Activated CD8-positive, alpha-beta memory T cell treated with anti-CD3 and anti-CD28 coated beads, Interleukin-2, amount 50 U/mL, for 4 hours (primary cell): ENCODE measurements around the gene ARHGAP19.
"Not testable (repeated sequence)": the region's sequence is repeated elsewhere in the genome, so short reads cannot be mapped to it uniquely, and the experiment has no call there.

ENCODE experiments used
- DNase-seq: peaks from one replicate; pipeline ENCODE4 v3.0.0-alpha.2; 2020

ARHGAP19 gene

DNA sequence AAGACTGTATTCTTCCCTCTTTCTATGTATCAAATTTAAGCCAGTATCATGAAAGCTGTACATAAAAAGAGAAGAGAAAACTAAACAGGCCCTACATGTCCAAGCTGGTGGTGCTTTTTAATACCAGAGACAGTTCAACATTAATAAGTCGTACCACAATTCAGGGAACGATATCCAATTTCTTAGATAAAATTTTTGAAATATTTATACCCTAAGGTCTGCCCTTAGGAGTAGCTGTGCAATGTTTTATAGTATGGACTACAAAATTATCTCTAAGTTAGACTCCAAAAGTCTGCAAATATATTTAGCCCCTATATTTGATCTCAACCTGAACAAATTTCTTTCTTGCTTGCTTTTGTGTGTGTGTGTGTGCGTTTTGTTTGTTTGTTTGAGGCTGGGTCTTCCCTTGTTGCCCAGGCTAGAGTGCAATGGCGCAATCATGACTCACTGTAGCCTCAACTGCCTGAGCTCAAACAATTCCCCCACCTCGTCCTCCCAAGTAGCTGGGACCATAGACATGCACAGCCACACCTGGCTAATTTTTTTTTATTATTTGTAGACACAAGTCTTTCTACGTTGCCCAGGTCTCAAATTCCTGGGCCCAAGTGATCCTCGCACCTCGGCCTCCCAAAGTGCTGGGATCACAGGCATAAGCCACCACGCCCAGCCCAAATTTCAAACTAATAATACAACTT lies 13.2 kb downstream of the ARHGAP19 start:
- no peak for DNase-seq

DNA sequence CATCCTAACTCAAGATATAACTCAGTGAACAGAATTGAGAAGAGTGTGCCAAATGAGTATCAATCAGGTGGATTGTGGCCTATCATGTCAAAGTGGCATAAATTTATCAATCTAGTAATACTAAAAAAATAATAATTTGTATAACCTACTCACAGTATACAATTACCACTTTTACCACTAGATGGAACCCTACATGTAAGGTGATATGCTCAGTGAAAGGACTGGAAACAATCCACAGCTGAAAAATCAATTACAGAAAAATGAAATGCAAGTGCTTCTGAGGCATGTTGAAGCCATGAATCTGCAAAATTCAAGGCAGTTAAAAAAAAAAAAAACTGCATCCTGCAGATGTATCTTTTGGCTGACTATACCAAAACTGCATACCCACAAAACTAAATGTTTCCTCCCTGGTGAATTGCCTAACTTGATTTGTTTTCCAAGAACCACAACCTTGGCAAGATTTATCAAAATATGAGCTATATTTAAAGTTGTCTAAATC lies 13.9 kb downstream of the ARHGAP19 start:
- DNase-seq, result no peak

DNA sequence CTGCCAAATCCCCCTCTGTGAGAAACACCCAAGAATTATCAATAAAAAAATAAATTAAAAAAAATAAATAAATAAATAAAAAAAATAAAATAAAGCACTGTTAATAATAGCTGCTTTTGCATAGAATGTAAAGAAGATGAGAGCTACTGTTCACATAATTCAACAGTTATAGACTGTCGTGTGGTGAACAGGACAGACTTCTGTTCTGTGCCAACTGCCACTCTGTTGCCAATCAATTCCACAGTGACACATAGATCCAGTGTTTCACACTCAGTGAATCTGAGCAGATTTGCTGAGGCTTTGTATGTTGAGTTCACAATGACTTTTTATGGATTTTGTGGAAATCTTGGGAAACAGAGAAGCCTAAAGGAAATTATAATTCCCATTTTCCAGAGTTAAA lies 14.9 kb downstream of the ARHGAP19 start:
- no peak for DNase-seq

DNA sequence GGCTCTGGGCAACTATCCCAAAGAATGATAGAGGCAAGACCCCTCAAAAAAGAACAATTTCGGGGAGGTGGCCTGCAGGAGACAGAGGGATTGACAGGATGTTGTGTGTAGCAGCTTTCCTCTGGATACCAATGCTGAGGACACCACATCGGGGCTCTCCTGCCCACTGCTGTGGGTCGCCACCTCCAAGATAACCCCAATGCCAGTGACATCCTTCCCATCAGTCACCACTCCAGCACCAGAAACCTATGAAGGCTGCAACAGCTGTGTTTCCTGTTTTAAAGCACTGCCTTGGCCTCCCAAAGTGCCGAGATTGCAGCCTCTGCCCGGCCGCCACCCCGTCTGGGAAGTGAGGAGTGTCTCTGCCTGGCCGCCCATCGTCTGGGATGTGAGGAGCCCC lies 17.6 kb downstream of the ARHGAP19 start:
- DNase-seq, result no peak

DNA sequence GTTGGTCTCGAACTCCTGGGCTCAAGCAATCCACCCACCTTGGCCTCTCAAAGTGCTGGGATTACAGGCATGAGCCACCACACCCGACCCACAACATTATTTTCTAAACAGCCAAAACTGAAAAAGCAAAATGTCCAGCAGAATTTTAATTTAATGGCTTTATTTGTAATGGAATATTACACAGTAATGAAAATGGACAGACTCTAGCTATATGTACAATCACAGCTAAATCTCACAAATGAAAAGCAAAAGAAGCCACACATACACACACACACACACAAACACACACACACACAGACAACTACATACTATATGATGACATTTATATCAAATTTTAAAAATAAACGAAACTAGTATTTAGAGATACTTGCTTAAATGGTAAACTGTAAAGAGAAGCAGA lies 18.7 kb downstream of the ARHGAP19 start:
- DNase-seq, result no peak

DNA sequence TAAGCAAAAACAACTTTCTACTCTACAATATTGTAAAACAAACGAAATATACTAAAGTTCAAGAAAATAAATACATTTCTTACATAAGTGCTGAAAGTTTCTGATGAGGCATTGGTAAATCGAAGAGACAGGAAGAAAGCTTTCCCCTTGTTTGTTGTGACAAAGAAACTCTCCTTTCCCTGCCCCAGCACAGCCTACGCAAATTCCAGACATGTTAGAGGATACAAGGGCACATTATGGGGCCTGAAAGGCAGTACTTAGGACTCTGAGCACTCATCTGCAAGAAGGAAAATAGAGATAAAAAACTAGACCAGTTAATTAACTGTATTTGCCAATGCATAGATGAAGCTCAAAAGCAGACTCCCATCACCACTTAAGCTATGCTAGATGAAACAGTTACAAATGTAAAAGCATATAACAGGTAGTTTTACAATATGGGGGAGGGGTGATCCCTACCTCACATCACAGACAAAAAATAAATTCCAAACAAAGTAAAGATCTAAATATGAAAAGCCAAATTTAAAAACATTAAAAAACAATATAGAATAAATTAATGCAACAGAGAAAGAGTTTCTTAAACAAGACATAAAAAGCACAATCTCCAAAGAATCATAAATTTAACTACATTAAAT lies 21.8 kb downstream of the ARHGAP19 start:
- DNase-seq, result no peak

DNA sequence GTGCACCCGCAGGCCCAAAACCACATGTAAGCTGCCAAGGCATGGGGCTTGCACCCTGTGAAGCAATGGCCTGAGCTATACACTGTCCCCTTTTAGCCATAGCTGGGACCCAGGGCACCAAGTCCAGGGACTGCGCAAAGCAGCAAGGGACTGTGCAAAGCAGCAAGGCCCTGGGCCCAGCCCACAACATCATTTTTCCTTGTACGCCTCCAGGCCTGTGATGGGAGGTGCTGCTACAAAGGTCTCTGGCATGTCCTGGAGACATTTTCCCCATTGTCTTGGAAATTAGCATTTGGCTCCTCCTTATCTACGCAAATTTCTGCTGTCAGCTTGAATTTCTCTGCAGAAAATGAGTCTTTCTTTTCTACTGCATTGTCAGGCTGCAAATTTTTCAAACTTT lies 24.8 kb downstream of the ARHGAP19 start:
- no peak for DNase-seq

DNA sequence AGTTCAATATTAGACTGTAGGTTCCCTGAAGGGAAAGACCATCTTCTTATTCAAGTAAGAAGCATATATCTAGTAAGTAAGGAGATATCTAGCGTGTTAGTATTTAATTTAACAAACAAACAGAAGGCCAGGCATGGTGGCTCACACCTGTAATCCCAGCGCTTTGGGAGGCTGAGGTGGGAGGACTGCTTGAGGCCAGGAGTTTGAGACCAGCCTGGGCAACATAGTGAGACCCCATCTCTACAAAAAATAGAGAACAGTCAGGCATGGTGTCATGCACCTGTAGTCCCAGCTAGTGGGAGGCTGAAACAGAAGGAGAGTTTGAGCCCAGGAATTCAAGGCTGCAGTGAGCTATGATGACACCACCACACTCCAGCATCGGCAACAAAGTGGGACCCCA lies 27.3 kb downstream of the ARHGAP19 start:
- DNase-seq, result not testable (repeated sequence)

DNA sequence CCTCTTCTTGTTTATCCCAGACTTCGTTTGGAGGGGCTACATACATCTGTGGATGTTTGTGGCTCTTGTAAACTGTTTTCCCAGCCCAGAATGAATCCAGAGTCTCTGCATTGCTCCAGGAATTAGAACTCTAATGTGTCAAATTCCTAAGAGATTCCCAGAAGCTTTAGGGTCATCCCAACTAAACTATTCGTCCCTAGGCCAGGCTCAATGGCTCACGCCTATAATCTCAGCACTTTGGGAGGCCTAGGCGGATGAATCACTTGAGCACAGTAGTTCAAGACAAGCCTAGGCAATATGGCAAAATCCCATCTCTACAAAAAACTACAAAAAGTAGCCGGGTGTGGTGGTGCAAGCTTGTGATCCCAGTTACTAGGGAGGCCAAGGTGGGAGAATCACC lies 28.5 kb downstream of the ARHGAP19 start:
- no peak for DNase-seq

DNA sequence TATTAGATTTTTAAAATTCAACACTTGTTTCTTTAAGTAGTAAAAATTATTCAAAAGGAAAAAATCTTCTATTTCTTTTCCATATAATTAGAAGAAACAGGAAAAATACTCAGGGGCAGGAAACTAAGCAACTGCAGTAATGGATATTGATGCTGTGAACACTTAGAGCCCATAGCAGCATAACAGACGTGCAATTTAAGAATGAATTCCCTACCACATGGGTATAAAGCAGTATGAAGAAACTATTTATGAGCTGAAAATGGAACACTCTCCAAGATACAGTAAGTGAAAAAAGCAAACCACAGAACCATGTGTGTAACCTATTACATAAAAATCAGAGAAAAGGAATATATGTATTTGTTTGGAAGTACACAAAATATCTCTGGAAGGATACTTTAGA lies 30.8 kb downstream of the ARHGAP19 start:
- DNase-seq, result no peak

DNA sequence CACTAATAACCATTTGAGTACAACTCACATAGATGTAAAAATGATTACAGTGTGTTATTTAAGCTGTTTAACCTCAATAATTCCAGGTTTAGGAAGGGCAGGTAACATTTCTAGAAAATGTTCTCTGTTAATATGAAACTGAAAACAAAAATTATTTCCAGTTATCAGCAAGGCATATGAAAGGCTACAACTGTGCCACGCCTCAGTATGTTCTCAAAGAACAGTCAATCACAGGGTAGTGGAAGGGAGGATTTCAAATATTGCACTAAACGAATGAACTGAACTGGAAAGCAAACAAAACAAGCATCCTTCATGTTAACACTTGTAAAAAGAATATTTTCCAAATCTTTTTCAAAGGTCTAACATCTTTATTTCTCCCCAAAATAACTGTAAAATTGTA lies 31.3 kb downstream of the ARHGAP19 start:
- no peak for DNase-seq

DNA sequence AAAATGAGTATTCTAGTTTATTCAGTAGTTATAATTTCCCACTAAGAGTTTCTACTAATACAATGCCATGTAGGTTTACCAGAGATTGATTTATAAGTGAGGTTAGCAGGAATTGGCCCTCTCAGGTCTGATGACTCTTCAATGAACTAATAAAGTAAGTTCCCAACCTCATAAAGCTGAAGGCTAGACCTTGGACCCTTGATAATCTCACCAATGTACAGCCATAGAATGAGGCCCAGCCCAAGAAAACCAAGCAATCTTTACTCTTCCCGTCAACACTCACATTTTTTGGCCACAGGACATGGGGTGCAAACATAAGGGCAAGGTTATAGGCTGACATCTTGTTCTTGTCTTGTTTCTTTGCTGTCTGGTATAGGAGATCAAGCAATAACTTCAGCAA lies 33.3 kb downstream of the ARHGAP19 start:
- no peak for DNase-seq

DNA sequence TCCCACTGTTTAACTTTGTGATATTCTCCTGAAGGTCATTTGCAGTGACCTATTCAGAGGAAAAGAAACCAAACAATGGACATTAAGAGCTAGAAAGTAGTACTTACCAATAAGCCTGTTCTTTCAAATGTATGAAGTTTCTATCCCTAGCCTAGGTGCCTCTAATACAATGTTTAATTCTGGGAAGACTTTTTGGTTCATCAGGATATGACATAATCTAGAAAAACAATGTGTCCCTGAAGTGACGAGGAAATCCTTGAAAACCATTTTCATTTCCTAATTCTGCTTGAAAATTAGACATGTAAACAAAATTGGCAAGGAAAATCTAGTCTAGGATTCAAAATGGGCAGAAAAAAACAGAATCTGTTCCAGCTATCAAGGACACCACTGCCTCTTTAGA lies 36.1 kb downstream of the ARHGAP19 start:
- DNase-seq, result no peak

DNA sequence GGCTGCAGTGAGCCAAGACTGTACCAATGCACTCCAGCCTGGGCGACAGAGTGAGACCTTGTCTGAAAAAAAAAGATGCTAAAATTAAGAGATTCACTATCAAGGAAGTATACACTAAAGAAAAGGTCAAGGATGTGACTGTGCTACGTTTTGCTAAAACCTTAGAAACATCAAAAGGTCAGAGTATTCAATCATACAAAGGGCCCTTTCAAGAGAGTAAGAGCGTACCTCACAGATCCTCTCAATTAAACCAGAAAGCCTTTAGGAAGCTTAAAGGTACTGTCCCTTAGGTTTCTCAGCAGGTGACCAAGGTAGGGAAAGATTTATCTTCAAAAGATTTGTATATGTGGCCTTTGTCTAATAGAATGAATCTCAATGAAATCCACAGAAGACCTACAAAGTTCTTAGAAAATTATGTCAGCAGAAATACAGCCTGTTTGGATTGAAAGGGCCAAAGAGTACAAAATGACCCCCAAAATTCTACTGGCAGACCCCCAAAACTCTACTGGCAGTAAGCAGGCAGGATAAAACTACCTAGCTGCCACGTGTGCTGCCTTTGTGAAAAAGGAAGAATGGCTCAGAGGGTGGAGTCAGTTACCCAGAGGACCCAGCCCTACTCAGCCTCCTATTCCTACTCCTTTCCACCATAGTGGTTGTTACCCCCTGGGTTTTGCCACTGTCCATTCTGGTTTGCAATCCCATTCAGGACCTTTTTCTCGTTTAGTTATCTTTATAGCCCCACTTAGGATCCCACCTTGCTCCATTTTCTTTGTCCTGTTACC lies 36.7 kb downstream of the ARHGAP19 start:
- no peak for DNase-seq

DNA sequence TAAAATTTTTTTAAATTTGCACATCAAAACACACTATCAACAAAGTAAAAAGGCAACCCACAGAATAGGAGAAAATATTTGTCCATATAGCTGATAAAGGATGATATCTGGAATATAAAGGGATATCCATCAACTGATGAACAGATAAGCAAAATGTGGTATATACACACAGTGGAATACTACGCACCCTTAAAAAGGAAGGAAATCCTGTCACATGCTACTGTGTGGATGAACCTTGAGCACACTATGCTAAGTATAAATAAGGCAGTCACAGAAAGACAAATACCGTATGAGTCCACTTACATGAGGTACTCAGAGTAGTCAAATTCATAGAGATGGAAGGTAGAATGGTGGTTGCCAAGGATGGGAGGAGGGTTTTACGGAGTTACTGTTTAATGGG lies 37.7 kb downstream of the ARHGAP19 start:
- no peak for DNase-seq

DNA sequence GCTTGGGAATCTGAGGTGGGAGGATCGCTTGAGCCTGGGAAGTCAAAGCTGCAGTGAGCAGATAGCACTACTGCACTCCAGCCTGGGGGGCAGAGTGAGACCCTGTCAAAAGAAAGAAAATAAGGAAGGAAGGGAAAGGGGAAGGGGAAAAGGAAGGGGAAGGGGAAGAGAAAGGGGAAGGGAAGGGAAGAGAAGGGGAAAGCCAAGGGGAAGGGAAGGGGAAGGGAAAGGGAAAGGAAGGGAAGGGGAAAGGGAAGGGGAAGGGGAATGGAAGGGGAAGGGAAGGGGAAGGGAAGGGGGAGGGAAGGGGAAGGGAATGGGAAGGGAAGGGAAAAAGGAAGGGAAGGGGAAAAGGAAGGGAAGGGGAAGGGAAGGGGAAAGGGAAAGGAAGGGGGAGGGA lies 41.5 kb downstream of the ARHGAP19 start:
- DNase-seq, result no peak

DNA sequence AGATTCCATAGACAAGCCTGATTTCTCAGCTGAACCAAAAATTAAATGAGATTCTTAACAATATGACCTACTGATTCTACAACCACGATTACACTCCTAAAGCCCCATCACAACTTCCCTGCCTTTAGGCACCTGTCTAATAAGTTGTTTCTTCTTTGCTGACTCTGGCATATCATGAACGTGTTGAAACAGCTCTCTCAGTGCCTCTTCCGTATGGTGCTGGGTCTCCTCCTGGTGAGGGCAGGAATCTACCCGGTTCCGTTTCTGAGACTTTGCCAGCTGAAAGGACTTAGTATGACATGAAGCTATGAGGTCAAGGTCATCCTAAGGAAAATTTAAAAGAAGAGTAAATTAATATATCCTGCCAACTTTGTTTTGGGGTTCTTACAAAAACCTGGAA lies 48.6 kb downstream of the ARHGAP19 start:
- no peak for DNase-seq

DNA sequence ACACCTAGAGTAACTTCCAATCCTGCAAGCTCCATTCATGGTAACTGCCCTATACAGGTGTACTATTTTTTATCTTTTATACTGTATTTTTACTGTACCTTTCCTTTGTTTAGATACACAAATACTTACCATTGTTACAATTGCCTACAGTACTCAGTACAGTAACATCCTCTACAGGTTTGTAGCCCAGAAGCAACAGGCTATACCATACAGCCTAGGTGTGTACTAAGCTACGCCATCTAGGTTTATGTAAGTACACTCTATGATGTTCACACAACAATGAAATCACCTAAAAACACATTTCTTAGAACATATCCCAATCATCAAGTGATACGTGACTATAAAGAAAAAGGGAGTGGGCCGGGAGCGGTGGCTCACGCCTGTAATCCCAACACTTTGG lies 53.6 kb downstream of the ARHGAP19 start:
- no peak for DNase-seq

DNA sequence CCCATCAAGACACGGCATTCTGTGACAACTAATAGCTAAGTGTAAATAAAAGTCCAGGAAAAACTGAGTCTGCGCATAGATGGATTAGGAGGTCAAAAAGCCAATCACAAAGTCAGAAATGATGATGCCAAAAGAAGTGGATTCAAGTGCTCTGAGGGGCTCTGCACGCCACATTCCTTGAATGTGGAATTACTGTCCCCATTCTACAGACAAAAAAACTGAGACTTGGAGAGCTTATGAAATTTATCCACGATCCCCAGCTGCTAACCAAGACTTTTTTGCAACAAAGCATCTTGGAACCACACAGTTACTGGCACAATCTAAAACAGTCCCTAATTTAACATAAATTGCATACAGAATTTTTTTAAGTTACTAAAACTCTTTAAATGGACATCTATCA lies 57.1 kb downstream of the ARHGAP19 start:
- no peak for DNase-seq

DNA sequence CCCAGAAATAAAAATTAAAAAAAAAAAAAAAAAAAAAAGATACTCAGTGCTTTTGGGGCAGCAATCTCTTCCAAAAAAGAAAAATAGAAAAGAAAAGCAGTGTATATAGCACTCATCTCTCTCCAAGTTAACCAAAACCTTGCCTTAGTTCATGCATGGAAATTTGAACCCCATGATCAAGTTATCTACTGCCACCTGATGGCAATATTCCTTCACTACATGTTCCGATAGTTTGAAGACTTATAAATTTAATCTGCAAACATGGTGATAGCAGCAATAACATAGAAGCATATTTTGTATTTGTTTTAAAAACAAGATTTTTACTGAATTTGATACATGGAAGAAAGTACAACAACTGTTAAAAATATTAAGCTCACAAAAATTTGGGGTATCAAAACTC lies 58.0 kb downstream of the ARHGAP19 start:
- DNase-seq, result no peak

DNA sequence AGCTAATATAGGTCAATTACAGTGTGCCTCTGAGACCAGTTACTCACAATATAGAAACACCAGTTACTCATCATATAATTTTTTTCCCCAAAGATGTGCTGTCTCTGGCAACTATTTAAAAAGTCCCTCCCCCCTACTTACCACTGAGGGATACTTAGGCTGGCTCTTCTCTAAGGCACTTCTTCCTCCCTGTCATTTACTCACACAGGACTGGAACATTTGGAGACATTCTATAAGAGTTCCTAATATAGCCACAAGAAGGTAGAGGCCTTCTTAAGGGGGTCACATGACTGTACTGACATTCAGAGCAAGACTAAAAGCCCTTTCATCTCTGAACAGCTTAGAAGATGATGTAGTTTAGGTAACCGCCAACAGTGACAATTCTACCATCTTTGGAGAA lies 62.3 kb downstream of the ARHGAP19 start:
- DNase-seq, result no peak

DNA sequence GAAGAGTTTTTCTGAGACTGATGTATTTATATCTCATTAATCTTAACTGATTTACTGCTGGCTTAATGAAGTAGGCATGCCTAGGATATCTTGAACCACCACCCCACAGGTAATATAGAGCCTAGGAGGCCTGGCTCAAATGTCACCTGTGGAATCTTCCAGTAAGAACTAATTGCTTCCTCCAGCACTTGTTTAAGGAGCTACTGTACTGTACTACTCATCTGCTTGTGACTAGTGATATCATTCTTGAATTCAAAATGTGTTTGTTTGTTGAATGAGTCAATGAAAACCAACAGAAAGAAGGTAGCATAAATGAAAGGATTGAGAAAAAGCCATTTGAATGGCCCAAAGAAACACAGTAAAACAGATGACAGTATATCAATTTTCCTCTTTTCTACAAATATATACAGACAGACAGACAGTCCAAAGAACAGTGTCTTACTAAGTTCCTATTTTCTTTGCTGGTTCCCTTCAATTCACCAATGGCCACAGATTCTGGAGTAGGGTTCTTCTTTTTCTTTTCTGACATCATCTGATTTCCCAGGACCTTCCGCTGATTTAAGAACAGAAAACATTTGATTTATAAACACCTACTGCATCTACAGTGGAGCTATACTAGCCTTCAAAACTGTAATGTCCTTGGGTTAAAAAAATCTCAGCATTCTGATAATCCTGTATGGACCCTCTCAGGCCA lies 63.0 kb downstream of the ARHGAP19 start:
- DNase-seq, result no peak

DNA sequence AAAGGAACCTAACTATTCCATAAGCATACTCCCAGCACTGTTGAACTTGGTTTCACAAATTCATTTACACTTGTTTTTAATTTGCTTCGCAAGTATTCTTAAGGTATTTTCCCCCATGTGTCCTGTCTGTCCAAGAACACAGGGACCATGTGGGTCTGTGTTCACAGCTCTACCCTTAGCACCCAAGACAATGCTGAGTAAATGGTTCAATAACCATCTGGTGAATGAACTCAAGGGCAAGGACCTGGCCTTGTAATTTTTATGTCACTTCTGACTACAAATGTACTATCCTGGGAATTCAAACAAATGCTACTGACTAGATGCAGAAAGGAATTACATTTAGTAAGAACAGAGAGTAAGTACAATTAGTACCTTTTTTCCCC lies 63.7 kb downstream of the ARHGAP19 start:
- no peak for DNase-seq
